ENCODE measurements around the gene ALOX12B. TPM values are rescaled to one million over a fixed set of nuclear protein-coding genes. Genes with fewer than 3 reads are reported as not detected.

Gene ALOX12B
- total RNA-seq, 4 donors from 2014 or later = not detected

DNA sequence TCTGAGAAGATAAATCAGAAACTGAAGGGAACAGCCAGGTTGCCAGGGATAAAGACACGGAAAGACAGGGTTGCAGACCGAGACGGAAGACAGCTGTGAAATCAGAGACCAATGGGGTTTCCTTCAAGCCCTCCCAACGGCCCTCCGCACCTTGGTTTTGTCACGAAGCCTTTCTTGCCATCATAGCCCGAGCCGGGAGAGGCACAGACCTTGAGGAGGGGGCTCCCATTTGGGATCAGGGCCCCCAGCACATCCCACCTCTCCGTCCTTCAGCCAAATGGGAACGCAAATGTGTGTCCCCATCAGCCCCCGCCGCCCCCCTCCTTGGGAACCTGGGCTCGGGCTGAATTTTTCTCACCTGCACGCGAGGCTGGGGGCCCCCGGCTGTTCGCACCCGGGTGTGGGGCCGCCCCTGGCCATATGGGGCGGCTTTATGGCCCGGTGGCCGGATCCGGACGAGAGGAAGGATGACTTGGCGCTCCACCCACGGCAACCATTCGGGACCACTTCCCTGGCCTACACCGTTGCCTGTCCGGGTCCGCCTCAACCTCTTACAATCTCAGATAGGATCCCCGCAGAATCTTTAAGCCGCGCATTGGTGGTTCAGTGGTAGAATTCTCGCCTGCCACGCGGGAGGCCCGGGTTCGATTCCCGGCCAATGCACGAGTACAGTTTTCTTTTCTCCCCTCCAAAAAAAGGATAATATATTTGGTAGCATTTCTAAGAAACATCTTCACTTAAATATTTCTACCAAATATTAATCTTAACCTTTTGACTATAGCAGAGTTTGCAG lies 37.8 kb upstream of the ALOX12B start:
- intact Hi-C loops (cut with DNase I; ENCODE audit: low total_unique reads) (loop anchor here (10.0 kb wide), 1 partner anchor 59 kb away; no protein-coding TSS in a partner anchor), in situ Hi-C loops (cut with MboI; ENCODE audit: low pct_ligation_motif_present in 1 of 4, low pct_unique_long_range_greater_than_20kb in 1 of 4, low sequenced_read_pairs in 3 of 4) (loop anchor here in 1 of 4 donors (25.0 kb wide), 1 partner anchor 888 kb away; the partner anchor contains the start of genes DVL2, GABARAP and PHF23)
- Histone ChIP-seq H3K36me3 (no peaks in the 10 kb centered on the region), H3K9me3 (no peaks in the 10 kb centered on the region), H3K4me3 (peak overlapping the region; percentile 43 to 74 (median 52)), H3K4me1 (peaks cover 46 to 69% (median 63%) of the 10 kb centered on the region in 4 donors), H3K27me3 (peaks cover 82% of the 10 kb centered on the region), H3K27ac (peak overlapping the region; percentile 58 to 72 (median 64))
- TF ChIP-seq EP300 (IDR thresholded peaks at IDR 0.05; ENCODE audit: low read depth) (no peak), POLR2A (IDR thresholded peaks at IDR 0.05) (no peak), POLR2AphosphoS5 (IDR thresholded peaks at IDR 0.05) (no peak), CTCF (IDR thresholded peaks at IDR 0.05) (no peak)
- WGBS, 2 donors (ENCODE audit: low coverage in 1 of 2) = 1 to 4% methylated on average over 4 to 36 of the region's 40 CpGs
- peak; percentile 88 for DNase-seq

- H3K4me3 ChIP-seq = peak overlapping the region in 2 of 4 donors; percentile 44 to 74
- H3K27ac ChIP-seq = no peak overlapping the region
- in situ Hi-C loops (cut with MboI; ENCODE audit: low pct_ligation_motif_present in 1 of 4, low pct_unique_long_range_greater_than_20kb in 1 of 4, low sequenced_read_pairs in 3 of 4) (loop anchor here in 1 of 4 donors (25.0 kb wide), 1 partner anchor 887 kb away; the partner anchor contains the start of genes DVL2, GABARAP and PHF23), intact Hi-C loops (cut with DNase I; ENCODE audit: low total_unique reads) (loop anchor here (10.0 kb wide), 1 partner anchor 60 kb away; no protein-coding TSS in a partner anchor)
- peaks cover 75% of the 10 kb centered on the region for H3K27me3 ChIP-seq
- 2 to 4% methylated on average over 11 to 24 of the region's 24 CpGs for WGBS, 2 donors (ENCODE audit: low coverage in 1 of 2)
- no peaks in the 10 kb centered on the region for H3K36me3 ChIP-seq
- H3K9me3 ChIP-seq = no peaks in the 10 kb centered on the region
- DNase-seq = no peak
- H3K4me1 ChIP-seq = peaks cover 46 to 75% (median 65%) of the 10 kb centered on the region in 4 donors
- TF ChIP-seq EP300 (IDR thresholded peaks at IDR 0.05; ENCODE audit: low read depth) = no peak
- no peak for TF ChIP-seq POLR2AphosphoS5 (IDR thresholded peaks at IDR 0.05)
- no peak for TF ChIP-seq CTCF (IDR thresholded peaks at IDR 0.05)
- no peak for TF ChIP-seq POLR2A (IDR thresholded peaks at IDR 0.05)
These were observed 37.0 kb upstream of the ALOX12B start for GRCh38 chr17:8124350-8125153.

DNA sequence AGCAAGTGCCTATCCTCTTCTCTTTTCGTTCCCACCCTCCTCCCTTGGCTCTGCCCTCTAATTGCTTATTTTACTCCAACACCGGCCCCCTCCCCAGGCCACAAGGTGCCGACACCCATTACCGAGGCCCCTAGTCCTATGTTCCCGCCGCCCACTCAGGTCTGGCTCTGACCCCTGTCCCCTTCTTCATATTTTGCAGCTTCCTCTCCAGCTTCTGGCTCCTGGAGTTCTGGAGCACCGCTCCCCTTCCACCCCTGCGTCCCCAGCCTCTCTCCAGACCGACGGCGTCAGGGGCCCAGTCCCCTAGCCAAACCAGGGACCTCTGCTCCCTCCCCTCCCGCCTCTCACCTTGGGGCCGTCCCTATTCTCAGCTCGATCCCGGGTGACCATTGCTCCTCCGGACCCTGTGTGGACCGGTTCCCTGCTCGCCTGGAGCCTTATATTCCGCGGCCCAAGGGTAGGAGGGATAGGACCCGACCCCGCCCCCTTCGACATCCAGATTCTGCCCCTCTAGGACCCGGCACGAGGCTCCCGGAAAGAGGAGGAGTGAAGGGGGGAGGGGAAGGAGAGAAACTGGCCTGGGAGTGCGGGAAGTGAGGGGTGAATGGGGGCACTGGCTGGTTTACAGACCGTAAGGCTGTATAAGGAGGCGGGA lies 36.3 kb upstream of the ALOX12B start, which contains the start of gene HES7:
Gene HES7, minus strand, starts transcription at position 412 of the 655 bp plus-strand sequence. Its CDS starts 22 bp downstream, at position 390.
- TF ChIP-seq POLR2A (IDR thresholded peaks at IDR 0.05) (no peak), POLR2AphosphoS5 (IDR thresholded peaks at IDR 0.05) (no peak), CTCF (IDR thresholded peaks at IDR 0.05) (no peak), EP300 (IDR thresholded peaks at IDR 0.05; ENCODE audit: low read depth) (no peak)
- in situ Hi-C loops (cut with MboI; ENCODE audit: low pct_ligation_motif_present in 1 of 4, low pct_unique_long_range_greater_than_20kb in 1 of 4, low sequenced_read_pairs in 3 of 4) = no loop called here
- peak within 1 kb of the TSS in 1 of 4 donors; percentile 9 for H3K27ac ChIP-seq
- H3K36me3 ChIP-seq = no peaks in the 10 kb centered on the region
- intact Hi-C loops (cut with DNase I; ENCODE audit: low total_unique reads) = loop anchor here (10.0 kb wide), 1 partner anchor 61 kb away; no protein-coding TSS in a partner anchor
- WGBS, 2 donors (ENCODE audit: low coverage in 1 of 2) = 2 to 3% methylated on average over 6 to 29 of the region's 29 CpGs
- H3K27me3 ChIP-seq = peaks cover 69% of the 10 kb centered on the region
- H3K4me3 ChIP-seq = peak within 1 kb of the TSS in 3 of 4 donors; percentile 2 to 74 (median 44)
- no peaks in the 10 kb centered on the region for H3K9me3 ChIP-seq
- H3K4me1 ChIP-seq = peaks cover 46 to 79% (median 65%) of the 10 kb centered on the region in 4 donors
- no peak for DNase-seq

All from transverse colon (tissue), 4 donors.